Pulmonary artery endothelial cell (primary cell): Measurements from ENCODE around the gene CDKN2B-AS1. TPM values are rescaled to one million over a fixed set of nuclear protein-coding genes. Genes with fewer than 3 reads are reported as not detected.

Experiments used
- DNase-seq: peaks from one replicate; pipeline ENCODE4 v3.0.0-alpha.2; 2011; ENCODE audit warnings: low read depth, low spot score
- total RNA-seq: library from RNA; depleted of rRNA; stranded (reverse); fragments of >200 nt; gene quantifications from 2 replicates; pipeline ENCODE4 v1.2.3, GENCODE V29; 2014

The CDKN2B-AS1 gene
- total RNA-seq, 1 donor from 2014 or later: 0.66 TPM

- no peak for DNase-seq
Observed at GRCh38 chr9:21982861-21983560, 11.6 kb upstream of the CDKN2B-AS1 start.

GRCh38 chr9:21983561-21983935, 11.0 kb upstream of the CDKN2B-AS1 start:
- DNase-seq: no peak

- DNase-seq: no peak
Observed at GRCh38 chr9:21984101-21984500, 10.5 kb upstream of the CDKN2B-AS1 start.

DNA sequence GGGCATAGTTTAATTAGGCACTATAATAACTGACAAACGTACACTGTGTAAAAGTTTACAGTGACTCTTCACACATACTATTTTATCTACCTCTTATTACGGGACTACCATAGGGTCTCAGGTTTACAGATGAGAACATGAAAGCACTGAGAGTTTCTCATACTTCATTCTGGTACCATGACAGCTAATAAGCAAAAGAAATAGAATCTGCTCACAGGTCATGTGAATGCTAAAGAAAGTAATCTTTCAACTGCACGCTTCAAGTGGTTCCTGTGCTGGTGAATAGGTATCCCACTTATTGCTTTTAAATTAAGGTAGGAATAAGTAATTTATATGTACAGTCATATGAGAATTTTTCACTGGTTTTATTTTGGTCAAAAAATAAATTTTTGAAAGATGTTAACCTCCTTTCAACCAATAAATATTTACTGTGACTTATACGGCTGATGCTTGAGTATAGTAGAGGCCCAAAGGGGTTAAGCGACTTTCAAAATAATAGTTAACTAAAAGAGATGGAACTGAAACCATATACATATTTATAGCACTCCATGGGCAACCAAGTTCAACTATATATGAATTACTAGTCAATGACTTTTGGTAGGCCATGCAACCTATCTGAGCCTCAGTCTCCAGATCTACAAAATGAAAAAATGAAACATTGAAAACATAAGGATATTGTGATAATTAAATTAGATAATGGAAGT, 8.5 kb upstream of the CDKN2B-AS1 start:
- DNase-seq: no peak

- no peak for DNase-seq
Observed at GRCh38 chr9:21988056-21988990, 6.3 kb upstream of the CDKN2B-AS1 start.

DNA sequence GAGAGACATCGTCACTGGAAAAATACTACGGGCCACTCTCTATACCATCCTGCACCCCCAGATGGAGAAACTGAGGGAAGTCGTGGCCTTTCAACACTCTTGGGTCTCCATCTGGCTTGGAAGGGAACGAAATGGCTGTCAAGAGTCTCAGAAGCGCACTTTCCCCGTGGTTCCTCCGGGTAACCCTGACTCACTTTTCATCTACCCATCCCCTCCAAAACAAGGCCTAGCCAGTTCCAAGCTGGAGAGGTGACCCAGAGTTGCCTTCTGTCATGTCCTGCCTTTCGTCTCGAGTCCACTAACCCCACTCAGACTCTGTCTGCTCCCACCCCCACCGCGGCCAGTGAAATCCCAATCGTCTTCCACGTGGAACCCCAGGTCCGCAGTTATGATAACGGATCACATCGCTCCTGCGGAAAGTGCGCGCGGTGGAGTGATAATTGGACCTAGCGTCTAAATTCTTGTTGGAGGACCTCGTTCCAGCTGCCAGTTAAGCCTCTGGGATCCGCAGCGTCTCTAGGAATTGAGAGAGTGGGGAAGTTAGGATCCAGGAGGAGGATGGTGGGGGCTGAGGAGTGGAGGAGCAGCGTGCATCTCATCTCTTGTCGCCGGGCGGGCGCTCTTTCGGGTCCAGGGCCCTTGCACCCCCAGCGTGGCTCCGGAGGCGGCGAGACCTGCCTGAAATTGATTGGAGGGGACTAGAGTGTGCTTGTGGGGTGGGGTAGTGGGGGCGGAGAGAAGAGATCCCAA, 5.0 kb upstream of the CDKN2B-AS1 start:
- DNase-seq: no peak

- no peak for DNase-seq
Observed at GRCh38 chr9:21991072-21991959, 3.3 kb upstream of the CDKN2B-AS1 start.

GRCh38 chr9:21993007-21993406, 1.6 kb upstream of the CDKN2B-AS1 start:
- no peak for DNase-seq

- no peak for DNase-seq
Observed at GRCh38 chr9:21993893-21994555, 567 bp upstream of the CDKN2B-AS1 start, which contains the start of gene CDKN2A. TSS of gene CDKN2A (minus strand) at chr9:21994392.

DNA sequence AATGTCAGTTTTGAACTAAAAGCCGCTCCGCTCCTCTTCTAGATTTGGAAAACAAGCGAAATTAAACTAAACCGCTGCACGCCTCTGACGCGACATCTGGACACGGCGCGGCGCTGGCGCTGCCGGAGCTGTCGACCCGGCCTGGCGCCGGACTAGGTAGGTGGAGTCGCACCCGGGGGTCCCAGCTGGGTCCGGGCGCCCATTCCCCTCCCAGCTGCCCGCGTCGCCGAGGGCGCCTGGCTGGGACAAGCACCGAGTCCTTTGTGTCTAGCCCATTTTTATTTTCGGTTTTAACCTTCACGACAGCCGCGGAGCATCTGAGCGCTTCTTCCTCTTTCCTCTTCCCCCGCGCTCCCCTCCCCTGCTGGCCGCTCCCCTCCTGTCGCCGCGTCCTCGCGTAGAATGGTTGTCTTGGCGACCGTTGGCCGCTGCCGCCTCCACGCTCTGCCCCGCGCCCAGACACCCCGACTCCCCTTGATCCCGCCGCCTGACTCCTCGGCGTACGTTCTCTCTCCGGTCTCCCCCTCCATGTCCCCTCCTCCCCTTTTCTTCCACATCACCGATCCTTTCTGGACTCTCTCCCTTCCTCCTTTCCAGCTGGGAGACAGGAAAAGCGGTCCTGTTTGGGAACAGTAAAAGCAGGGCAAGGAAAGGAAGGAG, 545 bp downstream of the CDKN2B-AS1 start:
- DNase-seq: no peak

GRCh38 chr9:21995666-21996398, 1.2 kb downstream of the CDKN2B-AS1 start:
- DNase-seq: no peak

GRCh38 chr9:21996438-21996837, 1.8 kb downstream of the CDKN2B-AS1 start:
- no peak for DNase-seq

GRCh38 chr9:21996858-21997257, 2.3 kb downstream of the CDKN2B-AS1 start:
- no peak for DNase-seq

GRCh38 chr9:21997480-21997879, 2.9 kb downstream of the CDKN2B-AS1 start:
- DNase-seq: no peak

DNA sequence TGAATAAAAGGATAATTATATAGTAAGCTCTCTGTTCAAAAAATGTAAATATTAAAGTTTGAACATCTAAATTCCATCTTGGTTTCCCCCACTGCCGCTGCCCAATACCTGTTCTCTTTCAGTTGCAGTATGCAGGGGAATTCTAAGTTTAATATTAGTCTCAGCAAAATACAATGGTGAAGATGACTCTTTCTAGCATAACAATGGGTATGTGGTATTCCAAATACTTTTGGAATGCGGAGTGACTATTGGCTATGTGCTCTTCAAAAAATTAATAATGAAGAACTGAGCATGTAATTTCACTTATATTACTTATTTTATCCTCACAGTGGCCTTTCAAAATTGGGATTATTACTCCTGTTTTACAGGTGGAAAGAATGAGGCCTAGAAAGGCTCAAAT, 3.4 kb downstream of the CDKN2B-AS1 start:
- no peak for DNase-seq

DNA sequence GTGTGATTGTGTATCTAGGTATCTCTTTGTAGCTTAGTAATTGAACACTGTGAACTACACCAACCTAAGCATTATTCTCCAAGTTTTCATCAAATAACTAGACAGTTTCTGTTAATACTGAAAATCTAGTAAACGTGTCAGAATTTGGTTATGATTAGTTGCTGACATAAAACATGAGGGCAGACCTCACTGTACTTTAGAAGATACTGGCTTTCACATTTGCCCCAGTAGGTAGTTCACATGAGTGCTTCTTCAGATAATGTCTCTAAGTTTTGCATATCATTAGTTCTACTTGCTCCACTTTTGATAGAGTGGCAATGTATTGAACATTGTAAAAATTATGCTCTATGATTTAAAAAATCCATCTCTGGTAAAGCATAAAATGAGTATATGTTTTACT, 7.4 kb downstream of the CDKN2B-AS1 start:
- no peak for DNase-seq

DNA sequence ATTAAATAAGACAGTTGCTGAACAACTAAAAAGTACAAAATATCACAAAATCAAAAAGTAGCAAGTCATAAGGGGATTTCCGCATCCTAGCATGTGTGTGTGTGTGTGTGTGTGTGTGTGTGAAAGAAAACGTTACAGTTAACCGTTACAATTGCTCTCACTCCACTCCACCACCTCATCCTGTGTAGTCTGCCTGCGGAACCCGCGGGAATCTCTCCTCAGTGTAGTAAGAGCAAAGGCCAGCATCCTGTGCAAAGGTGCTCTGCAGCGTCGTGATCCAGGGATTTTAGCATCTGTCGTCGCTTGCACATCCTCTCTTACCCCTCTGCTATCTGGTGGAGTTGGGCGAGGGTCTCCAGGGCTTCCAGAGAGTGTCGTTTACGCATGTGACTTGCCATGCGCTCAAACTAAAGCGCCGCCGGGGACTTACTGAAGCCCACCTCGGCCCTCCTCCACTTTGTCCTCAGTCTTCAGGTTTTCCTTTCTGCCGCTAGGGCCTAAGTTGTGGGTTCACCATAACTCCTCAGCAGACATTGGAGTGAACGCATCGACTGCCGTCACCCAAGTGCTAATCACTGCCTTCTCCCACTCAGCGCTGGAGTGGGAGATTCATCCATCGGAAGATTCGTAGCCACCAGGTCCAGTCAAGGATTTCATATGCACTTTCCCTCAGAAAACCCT, 10.6 kb downstream of the CDKN2B-AS1 start:
- DNase-seq: no peak
